ENCODE measurements around the gene FAM117A. TPM values are rescaled to one million over a fixed set of nuclear protein-coding genes. Genes with fewer than 3 reads are reported as not detected.

FAM117A gene
- total RNA-seq, 1 experiment from 2014 or later, result 26.2 TPM

GRCh38 chr17:49788478-49789242 lies 24.7 kb upstream of the FAM117A start, which contains the start of gene KAT7 (continued):
- TF ChIP-seq USF2 (CRISPR knock-in tag; IDR thresholded peaks at IDR 0.05) (peak; percentile 95), ZNF396 (CRISPR knock-in tag; IDR thresholded peaks at IDR 0.05; ENCODE audit: borderline replicate concordance) (no peak), ZNF121 (CRISPR knock-in tag; IDR thresholded peaks at IDR 0.05) (0 out of 2 replicates have a peak, but pooled peaks have one; percentile 1), NFYB (CRISPR knock-in tag; conservative IDR thresholded peaks at IDR 0.05; ENCODE audit: low read depth) (peak; percentile 99), ZBTB43 (CRISPR knock-in tag; IDR thresholded peaks at IDR 0.05) (peak; percentile 59; the same call in 1 of the 2 replicates), ATF2 (CRISPR knock-in tag; IDR thresholded peaks at IDR 0.05; ENCODE audit: borderline replicate concordance, low read depth) (peak; percentile 23; the same call in 1 of the 2 replicates), USF1 (CRISPR knock-in tag; IDR thresholded peaks at IDR 0.05) (peak; percentile 95), TCF7 (CRISPR knock-in tag; IDR thresholded peaks at IDR 0.05; ENCODE audit: low read depth) (no peak), ZNF232 (CRISPR knock-in tag; IDR thresholded peaks at IDR 0.05) (0 out of 2 replicates have a peak, but pooled peaks have one; percentile 56), ZNF416 (CRISPR knock-in tag; IDR thresholded peaks at IDR 0.05) (peak; percentile 69; the same call in 1 of the 2 replicates), ATF1 (CRISPR knock-in tag; IDR thresholded peaks at IDR 0.05) (no peak)

GRCh38 chr17:49787884-49788477 lies 24.1 kb upstream of the FAM117A start:
- H3K4me3 Mint-ChIP-seq, result peak overlapping the region; percentile 80
- ChIA-PET CTCF (interaction anchor here (1.0 to 2.7 kb wide), 5 partner anchors 24 to 380 kb away, joined by 3 to 13 read pairs (median 3); partner anchors contain the start of gene FAM117A), POLR2A (interaction anchor here (0.6 to 2.6 kb wide), 6 partner anchors 13 to 276 kb away, joined by 3 to 12 read pairs (median 4); partner anchors contain the start of genes FAM117A and SPOP)
- peaks cover 15% of the 10 kb centered on the region for H3K27me3 Mint-ChIP-seq (ENCODE audit: low read depth)
- ATAC-seq (no peak), DNase-seq (ENCODE audit: low spot score) (peak; percentile 19)
- H3K9me3 Mint-ChIP-seq, result no peaks in the 10 kb centered on the region
- H3K27ac Mint-ChIP-seq, result peak overlapping the region; percentile 90
- peaks cover 27% of the 10 kb centered on the region for H3K36me3 Mint-ChIP-seq
- H3K4me1 Mint-ChIP-seq, result peaks cover 25% of the 10 kb centered on the region
- TF ChIP-seq SP1 (CRISPR knock-in tag; conservative IDR thresholded peaks at IDR 0.05) (no peak), FOXP1 (CRISPR knock-in tag; IDR thresholded peaks at IDR 0.05; ENCODE audit: borderline replicate concordance) (no peak), CTCF (IDR thresholded peaks at IDR 0.05) (no peak), ZNF281 (CRISPR knock-in tag; IDR thresholded peaks at IDR 0.05) (no peak), IRF1 (CRISPR knock-in tag; IDR thresholded peaks at IDR 0.05) (no peak), ATF6 (CRISPR knock-in tag; IDR thresholded peaks at IDR 0.05) (no peak), ETV6 (CRISPR knock-in tag; IDR thresholded peaks at IDR 0.05) (no peak)
